ENCODE data around the gene PDILT. TPM values are rescaled to one million over a fixed set of nuclear protein-coding genes. Genes with fewer than 3 reads are reported as not detected.
A peak's percentile ranks its signal among the peaks of the same experiment; 100 is the strongest.

Gene PDILT
- total and polyA plus RNA-seq, 3 experiments from 2014 or later = not detected

DNA sequence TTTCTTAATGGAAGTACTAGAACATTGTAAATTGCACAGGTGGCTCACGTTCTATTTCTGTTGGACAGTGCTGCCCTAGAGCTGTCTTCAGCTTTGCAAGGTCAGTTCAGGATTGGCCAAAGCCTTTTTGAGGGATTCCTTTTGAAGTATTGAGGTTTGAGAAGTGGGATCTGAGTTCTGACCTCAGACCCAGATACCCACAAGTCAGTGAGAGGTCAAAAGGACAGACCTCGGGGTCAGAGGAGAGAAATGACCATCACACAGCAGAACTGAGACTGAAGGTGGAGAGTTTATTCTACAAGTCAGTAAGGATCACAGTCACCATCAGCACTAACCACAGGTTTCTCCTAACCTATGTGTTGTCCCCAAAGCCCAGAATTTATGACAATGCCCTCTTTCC is 6.5 kb upstream of the PDILT start:
- Histone ChIP-seq H3K4me1 (ENCODE audit: insufficient read depth, low read length) (no peaks in the 10 kb centered on the region), H3K4me3 (ENCODE audit: low read length) (no peak overlapping the region), H3K27ac (ENCODE audit: low read depth, low read length) (no peak overlapping the region), H3K9me3 (ENCODE audit: low read length) (no peaks in the 10 kb centered on the region), H3K36me3 (ENCODE audit: insufficient read depth, low read length) (no peaks in the 10 kb centered on the region), H3K27me3 (ENCODE audit: insufficient read depth, low read length, poor library complexity, severe bottlenecking) (no peaks in the 10 kb centered on the region)
- Mint-ChIP-seq H3K36me3 (no peaks in the 10 kb centered on the region), H3K27me3 (peaks cover 0 to 9% of the 10 kb centered on the region in 2 donors), H3K9me3 (no peaks in the 10 kb centered on the region), H3K27ac (no peak overlapping the region), H3K4me1 (no peaks in the 10 kb centered on the region), H3K4me3 (no peak overlapping the region)
- no peak for DNase-seq
- ChIA-PET CTCF (no interaction called here), POLR2A (no interaction called here)

DNA sequence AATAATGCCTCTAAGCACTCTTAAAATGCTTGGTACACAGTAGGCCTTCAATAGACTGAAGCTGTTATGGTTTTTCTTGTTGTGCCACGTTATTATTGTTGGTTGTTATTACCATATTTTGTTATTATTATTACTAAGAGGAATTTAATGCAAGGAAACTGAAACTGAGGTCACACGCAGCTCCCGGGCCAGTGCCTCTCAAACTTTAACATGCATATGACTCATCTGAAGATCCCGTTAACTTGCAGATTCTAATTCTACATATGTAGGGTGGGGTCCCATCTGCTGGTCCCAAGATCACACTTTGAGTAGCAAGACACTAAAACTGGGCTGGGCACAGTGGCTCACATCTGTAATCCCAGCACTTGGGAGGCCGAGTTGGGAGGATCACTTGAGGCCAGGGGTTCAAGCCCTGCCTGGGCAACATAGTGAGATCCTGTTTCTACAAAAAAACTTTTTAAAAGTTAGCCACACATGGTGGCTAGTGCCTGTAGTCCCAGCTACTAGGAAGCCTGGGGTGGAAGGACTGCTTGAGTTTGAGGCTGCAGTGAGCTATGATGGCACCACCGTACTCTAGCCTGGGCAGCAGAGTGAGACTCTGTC is 5.7 kb upstream of the PDILT start:
- H3K36me3 Mint-ChIP-seq = no peaks in the 10 kb centered on the region
- POLR2A ChIA-PET = no interaction called here
- H3K27ac Mint-ChIP-seq = no peak overlapping the region
- Histone ChIP-seq H3K9me3 (ENCODE audit: low read length) (no peaks in the 10 kb centered on the region), H3K4me3 (ENCODE audit: low read length) (no peak overlapping the region), H3K27me3 (ENCODE audit: insufficient read depth, low read length, poor library complexity, severe bottlenecking) (no peaks in the 10 kb centered on the region), H3K4me1 (ENCODE audit: insufficient read depth, low read length) (no peaks in the 10 kb centered on the region), H3K27ac (ENCODE audit: low read depth, low read length) (no peak overlapping the region), H3K36me3 (ENCODE audit: insufficient read depth, low read length) (no peaks in the 10 kb centered on the region)
- no peaks in the 10 kb centered on the region for H3K9me3 Mint-ChIP-seq
- no peak overlapping the region for H3K4me3 Mint-ChIP-seq
- DNase-seq = no peak
- no peaks in the 10 kb centered on the region for H3K4me1 Mint-ChIP-seq
- peaks cover under 1 to 9% of the 10 kb centered on the region in 2 donors for H3K27me3 Mint-ChIP-seq
- CTCF ChIA-PET = no interaction called here

DNA sequence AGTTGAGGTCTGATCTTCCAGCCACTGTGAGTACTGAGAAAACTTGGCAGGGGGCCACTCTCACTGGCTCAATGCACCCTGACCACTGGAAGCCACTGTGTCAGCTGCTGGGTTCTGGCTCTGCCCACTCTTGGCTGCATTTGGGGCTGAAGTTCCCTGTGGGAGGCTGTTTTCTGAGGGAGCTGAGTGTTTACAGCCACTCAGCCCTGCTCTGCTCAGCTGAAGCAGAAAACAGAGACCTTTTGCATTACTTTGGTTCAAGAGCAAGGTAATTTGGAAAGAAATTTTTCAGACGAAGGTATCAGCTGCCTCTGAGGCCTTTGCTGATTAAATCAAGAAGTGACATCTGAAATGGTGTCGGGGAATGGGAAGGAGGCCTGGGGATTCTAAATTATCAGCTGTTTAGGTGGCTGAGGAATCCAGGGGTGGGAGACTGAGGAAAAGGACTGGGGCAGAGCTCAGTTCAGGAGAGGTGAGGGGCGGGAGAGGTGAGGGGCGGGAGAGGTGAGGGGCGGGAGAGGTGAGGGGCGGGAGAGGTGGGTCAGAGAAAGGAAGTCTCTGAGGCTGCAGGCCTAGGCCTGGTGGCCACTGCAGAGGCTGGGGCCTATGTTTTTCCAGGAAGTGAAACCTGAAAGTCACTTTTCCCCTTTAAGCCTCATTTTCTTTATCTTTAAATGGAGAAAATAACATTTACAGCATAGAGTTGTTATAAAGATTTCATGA is 5.0 kb upstream of the PDILT start, which contains the start of gene ACSM5:
Gene ACSM5 (plus strand): TSS at position 137 of the 723 bp plus-strand sequence. CDS start 1,951 bp downstream, outside the sequence.
- Histone ChIP-seq H3K9me3 (ENCODE audit: low read length) (no peaks in the 10 kb centered on the region), H3K4me3 (ENCODE audit: low read length) (no peak within 1 kb of the TSS), H3K27ac (ENCODE audit: low read depth, low read length) (no peak within 1 kb of the TSS), H3K36me3 (ENCODE audit: insufficient read depth, low read length) (no peaks in the 10 kb centered on the region), H3K4me1 (ENCODE audit: insufficient read depth, low read length) (no peaks in the 10 kb centered on the region), H3K27me3 (ENCODE audit: insufficient read depth, low read length, poor library complexity, severe bottlenecking) (no peaks in the 10 kb centered on the region)
- Mint-ChIP-seq H3K4me1 (no peaks in the 10 kb centered on the region), H3K4me3 (peak within 1 kb of the TSS in 1 of 7 donors; percentile 4), H3K9me3 (no peaks in the 10 kb centered on the region), H3K27ac (no peak within 1 kb of the TSS), H3K27me3 (peaks cover 3 to 9% of the 10 kb centered on the region in 2 donors), H3K36me3 (no peaks in the 10 kb centered on the region)
- ChIA-PET POLR2A (no interaction called here), CTCF (no interaction called here)
- DNase-seq = no peak

DNA sequence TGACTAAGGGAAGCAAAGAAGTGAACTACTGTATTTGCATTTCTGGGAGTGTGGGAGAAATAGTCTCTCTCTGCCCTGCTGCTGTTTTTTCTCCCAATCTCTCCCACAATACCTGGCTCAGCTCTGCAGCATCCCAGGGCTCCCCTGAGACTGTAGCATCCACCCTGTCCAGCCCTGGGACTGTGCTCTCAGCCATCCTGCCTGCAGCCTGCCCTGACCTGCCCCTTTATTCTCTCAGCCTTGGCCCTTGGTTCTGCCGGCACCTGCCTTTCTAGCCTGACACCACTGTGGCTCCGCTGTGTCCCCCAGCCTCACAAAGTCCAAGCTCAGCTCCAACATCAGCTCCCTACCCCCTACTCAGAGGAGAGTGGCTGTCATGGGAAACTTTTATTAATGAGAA is 1.9 kb downstream of the PDILT start:
- Histone ChIP-seq H3K4me3 (ENCODE audit: low read length) (no peak overlapping the region), H3K27ac (ENCODE audit: low read depth, low read length) (no peak overlapping the region), H3K27me3 (ENCODE audit: insufficient read depth, low read length, poor library complexity, severe bottlenecking) (no peaks in the 10 kb centered on the region), H3K4me1 (ENCODE audit: insufficient read depth, low read length) (no peaks in the 10 kb centered on the region), H3K36me3 (ENCODE audit: insufficient read depth, low read length) (no peaks in the 10 kb centered on the region), H3K9me3 (ENCODE audit: low read length) (no peaks in the 10 kb centered on the region)
- CTCF ChIA-PET = interaction anchor here (2.1 kb wide), 1 partner anchor 17 kb away, joined by 6 read pairs; no protein-coding TSS in a partner anchor
- Mint-ChIP-seq H3K27ac (no peak overlapping the region), H3K4me3 (no peak overlapping the region), H3K4me1 (no peaks in the 10 kb centered on the region), H3K27me3 (peaks cover 0 to 9% of the 10 kb centered on the region in 2 donors), H3K9me3 (no peaks in the 10 kb centered on the region), H3K36me3 (no peaks in the 10 kb centered on the region)
- POLR2A ChIA-PET = no interaction called here
- no peak for DNase-seq

DNA sequence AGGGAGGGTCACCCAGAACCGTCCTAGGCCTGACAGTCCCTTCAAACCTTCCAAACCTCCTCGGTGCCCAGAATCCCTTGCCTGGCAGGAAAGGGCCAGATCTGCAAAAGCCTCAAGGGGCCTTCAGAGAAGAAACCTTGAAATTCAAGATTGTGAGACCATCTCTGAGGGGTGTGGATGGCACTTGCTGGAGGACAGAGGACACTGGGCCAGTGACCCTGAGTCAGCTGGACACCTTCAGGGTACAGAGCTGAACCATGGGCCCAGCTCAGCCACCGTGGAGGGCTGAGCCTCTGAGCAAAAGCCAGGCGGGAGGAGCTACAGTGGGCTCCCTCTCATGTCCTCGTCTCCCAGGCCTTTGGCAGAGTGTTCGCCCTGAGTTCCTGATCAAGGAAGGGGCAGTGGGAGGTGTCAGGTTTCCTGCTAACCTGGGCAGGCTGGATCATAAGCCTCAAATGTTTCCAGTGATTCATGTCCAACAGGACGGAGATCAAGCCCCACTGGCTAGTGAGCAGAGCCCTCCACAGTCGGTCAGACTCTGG is 3.0 kb downstream of the PDILT start:
- no peaks in the 10 kb centered on the region for H3K9me3 Mint-ChIP-seq
- H3K4me1 Mint-ChIP-seq = no peaks in the 10 kb centered on the region
- no peak overlapping the region for H3K27ac Mint-ChIP-seq
- ChIA-PET POLR2A (no interaction called here), CTCF (no interaction called here)
- no peak overlapping the region for H3K4me3 Mint-ChIP-seq
- no peaks in the 10 kb centered on the region for H3K36me3 Mint-ChIP-seq
- H3K4me1 ChIP-seq (ENCODE audit: insufficient read depth, low read length) = no peaks in the 10 kb centered on the region
- H3K27me3 ChIP-seq (ENCODE audit: insufficient read depth, low read length, poor library complexity, severe bottlenecking) = no peaks in the 10 kb centered on the region
- peaks cover 0 to 9% of the 10 kb centered on the region in 2 donors for H3K27me3 Mint-ChIP-seq
- H3K27ac ChIP-seq (ENCODE audit: low read depth, low read length) = no peak overlapping the region
- no peak for DNase-seq
- H3K4me3 ChIP-seq (ENCODE audit: low read length) = no peak overlapping the region
- no peaks in the 10 kb centered on the region for H3K9me3 ChIP-seq (ENCODE audit: low read length)
- no peaks in the 10 kb centered on the region for H3K36me3 ChIP-seq (ENCODE audit: insufficient read depth, low read length)

DNA sequence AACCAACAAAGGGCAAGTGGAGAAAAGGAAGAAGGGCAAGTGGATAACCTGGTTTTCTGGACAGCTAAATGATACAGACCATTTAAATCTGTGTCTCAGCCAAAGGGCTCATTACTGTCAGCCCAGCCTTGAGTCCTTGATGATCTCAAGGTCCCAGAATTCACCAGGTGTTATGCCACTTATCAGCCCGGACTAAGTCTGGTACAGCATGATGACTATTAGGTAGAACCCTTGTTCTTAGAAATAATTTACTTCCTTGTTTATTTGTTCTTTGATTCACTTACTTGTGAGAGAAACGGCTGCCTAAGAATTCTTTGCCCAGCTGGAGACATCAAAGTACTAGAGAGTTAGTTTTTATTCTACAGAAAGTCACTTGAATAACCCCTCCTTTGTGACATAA is 3.5 kb downstream of the PDILT start:
- Mint-ChIP-seq H3K27me3 (peaks cover 0 to 9% of the 10 kb centered on the region in 2 donors), H3K36me3 (no peaks in the 10 kb centered on the region), H3K4me3 (no peak overlapping the region), H3K27ac (no peak overlapping the region), H3K9me3 (no peaks in the 10 kb centered on the region), H3K4me1 (no peaks in the 10 kb centered on the region)
- Histone ChIP-seq H3K4me3 (ENCODE audit: low read length) (no peak overlapping the region), H3K9me3 (ENCODE audit: low read length) (no peaks in the 10 kb centered on the region), H3K27ac (ENCODE audit: low read depth, low read length) (no peak overlapping the region), H3K27me3 (ENCODE audit: insufficient read depth, low read length, poor library complexity, severe bottlenecking) (no peaks in the 10 kb centered on the region), H3K4me1 (ENCODE audit: insufficient read depth, low read length) (no peaks in the 10 kb centered on the region), H3K36me3 (ENCODE audit: insufficient read depth, low read length) (no peaks in the 10 kb centered on the region)
- ChIA-PET CTCF (no interaction called here), POLR2A (no interaction called here)
- DNase-seq = no peak

DNA sequence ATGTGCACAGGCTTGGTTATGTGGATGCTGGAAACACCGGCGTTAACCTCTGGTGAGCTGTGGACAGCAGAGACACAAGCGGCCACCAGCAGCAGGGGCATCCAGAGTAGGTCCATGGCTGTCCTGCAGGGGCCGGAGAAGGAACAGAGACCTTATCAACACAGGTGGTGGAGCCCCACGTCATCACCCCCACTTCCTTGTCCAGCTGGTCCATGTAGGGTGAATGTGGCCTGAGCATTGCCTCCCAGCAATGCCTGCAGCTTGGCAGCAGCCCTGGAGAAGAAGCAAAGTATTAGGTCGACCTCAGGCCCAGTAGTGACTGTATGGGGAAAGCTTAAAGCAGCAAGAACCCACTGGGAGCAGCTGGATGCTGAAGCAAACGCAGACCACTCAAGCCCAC is 5.4 kb downstream of the PDILT start:
- CTCF ChIA-PET = interaction anchor here (1.2 kb wide), 1 partner anchor 15 kb away, joined by 3 read pairs; no protein-coding TSS in a partner anchor
- no peaks in the 10 kb centered on the region for H3K27me3 ChIP-seq (ENCODE audit: insufficient read depth, low read length, poor library complexity, severe bottlenecking)
- Mint-ChIP-seq H3K9me3 (no peaks in the 10 kb centered on the region), H3K27ac (no peak overlapping the region), H3K4me1 (no peaks in the 10 kb centered on the region), H3K36me3 (no peaks in the 10 kb centered on the region), H3K4me3 (no peak overlapping the region), H3K27me3 (peaks cover 0 to 6% of the 10 kb centered on the region in 2 donors)
- POLR2A ChIA-PET = no interaction called here
- no peaks in the 10 kb centered on the region for H3K9me3 ChIP-seq (ENCODE audit: low read length)
- no peaks in the 10 kb centered on the region for H3K4me1 ChIP-seq (ENCODE audit: insufficient read depth, low read length)
- H3K36me3 ChIP-seq (ENCODE audit: insufficient read depth, low read length) = no peaks in the 10 kb centered on the region
- H3K27ac ChIP-seq (ENCODE audit: low read depth, low read length) = no peak overlapping the region
- DNase-seq = no peak
- no peak overlapping the region for H3K4me3 ChIP-seq (ENCODE audit: low read length)

DNA sequence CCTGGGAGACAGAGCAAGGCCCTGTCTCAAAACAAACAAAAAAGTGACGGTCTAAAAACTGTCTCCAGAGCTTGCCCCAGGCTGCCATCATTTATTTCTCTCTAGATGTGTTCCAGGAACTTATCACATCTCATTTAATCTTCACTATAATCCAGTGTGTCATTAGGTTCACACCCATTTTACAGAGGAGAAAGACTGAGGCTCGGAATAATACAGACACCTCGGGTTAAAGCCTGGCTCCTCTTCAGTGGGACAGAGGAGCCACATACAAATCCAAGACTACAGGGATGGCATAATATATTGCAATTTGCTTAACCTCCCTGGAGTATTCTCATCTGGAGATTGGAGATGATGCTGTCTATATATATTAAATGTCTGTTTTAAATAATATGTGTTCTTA is 5.9 kb downstream of the PDILT start:
- Histone ChIP-seq H3K27ac (ENCODE audit: low read depth, low read length) (no peak overlapping the region), H3K4me3 (ENCODE audit: low read length) (no peak overlapping the region), H3K36me3 (ENCODE audit: insufficient read depth, low read length) (no peaks in the 10 kb centered on the region), H3K9me3 (ENCODE audit: low read length) (no peaks in the 10 kb centered on the region), H3K4me1 (ENCODE audit: insufficient read depth, low read length) (no peaks in the 10 kb centered on the region), H3K27me3 (ENCODE audit: insufficient read depth, low read length, poor library complexity, severe bottlenecking) (no peaks in the 10 kb centered on the region)
- ChIA-PET POLR2A (no interaction called here), CTCF (interaction anchor here (1.2 kb wide), 1 partner anchor 14 kb away, joined by 3 read pairs; no protein-coding TSS in a partner anchor)
- Mint-ChIP-seq H3K9me3 (no peaks in the 10 kb centered on the region), H3K27me3 (peaks cover 0 to 4% of the 10 kb centered on the region in 2 donors), H3K27ac (no peak overlapping the region), H3K4me1 (no peaks in the 10 kb centered on the region), H3K36me3 (no peaks in the 10 kb centered on the region), H3K4me3 (no peak overlapping the region)
- DNase-seq = no peak
